Small intestine (tissue), 7 donors: ENCODE data around the gene ITGB6. TPM values are rescaled to one million over a fixed set of nuclear protein-coding genes. Genes with fewer than 3 reads are reported as not detected.

Experiments used
- DNase-seq, 2 donors: peaks; one replicate each; pipeline versions ENCODE4 v3.0.0 to v3.0.0-alpha.2; 2013
- FAIRE-seq: peaks from 2 replicates; lab custom pipeline; 2012; peaks lifted over from hg19 to GRCh38; lab: Jason Lieb, UNC
- H3K27ac ChIP-seq, 3 donors: one replicate each; pipeline ENCODE4 v1.5.1; 2013; ENCODE audit warnings: low read length in 2 of 3, mild to moderate bottlenecking in 2 of 3, control low read depth in 1 of 3, inconsistent platforms in 1 of 3, low read depth in 1 of 3, moderate library complexity in 1 of 3
- H3K27me3 ChIP-seq, 3 donors: one replicate each; pipeline ENCODE4 v1.6.1; 2013; ENCODE audit warnings: low read length in 3 of 3, inconsistent platforms in 1 of 3; ENCODE audit not compliant: control insufficient read depth in 3 of 3, insufficient read depth in 3 of 3
- H3K36me3 ChIP-seq, 3 donors: one replicate each; pipeline ENCODE4 v1.6.1; 2013; ENCODE audit warnings: low read length in 3 of 3, inconsistent platforms in 1 of 3, low read depth in 1 of 3, mild to moderate bottlenecking in 1 of 3, moderate library complexity in 1 of 3; ENCODE audit not compliant: control insufficient read depth in 3 of 3, insufficient read depth in 2 of 3
- H3K4me1 ChIP-seq, 3 donors: one replicate each; pipeline ENCODE4 v1.6.1; 2013; ENCODE audit warnings: low read length in 2 of 3, inconsistent platforms in 1 of 3, low read depth in 1 of 3, mild to moderate bottlenecking in 1 of 3, moderate library complexity in 1 of 3; ENCODE audit not compliant: control insufficient read depth in 3 of 3, insufficient read depth in 2 of 3
- H3K4me3 ChIP-seq, 3 donors: one replicate each; pipeline ENCODE4 v1.5.1; 2013; ENCODE audit warnings: low read length in 3 of 3, control low read depth in 1 of 3, inconsistent platforms in 1 of 3, low read depth in 1 of 3, mild to moderate bottlenecking in 1 of 3, moderate library complexity in 1 of 3
- H3K9me3 ChIP-seq, 2 donors: one replicate each; pipeline ENCODE4 v1.6.1; 2013; ENCODE audit warnings: low read depth in 1 of 2, low read length in 1 of 2; ENCODE audit not compliant: control insufficient read depth in 2 of 2, insufficient read depth in 1 of 2
- WGBS, 3 donors: extraction: QIAGEN DNeasy Blood & Tissue Kit; methylation state at CpG; one replicate each; pipeline ENCODE4 v1.1.7; 2013; 5-methylcytosine and 5-hydroxymethylcytosine counted together
- polyA plus RNA-seq, 4 donors: library from polyadenylated mRNA; stranded (reverse) in 3 of 4; unstranded in 1 of 4; fragments of 200-250 nt in 3 of 4; fragments of 120-200 nt in 1 of 4; gene quantifications; one replicate each; pipeline versions ENCODE4 v1.2.1 to v1.2.3, GENCODE V29; 2013
- donor health status: healthy with polysubstance abuse.
- donor health status: control.
- donor health status: control.
- donor health status: Bipolar disorder and iron deficiency.
- donor health status: healthy.

Gene ITGB6
- polyA plus RNA-seq, 4 donors = 3.0 to 14.2 (median 4.8) TPM

DNA sequence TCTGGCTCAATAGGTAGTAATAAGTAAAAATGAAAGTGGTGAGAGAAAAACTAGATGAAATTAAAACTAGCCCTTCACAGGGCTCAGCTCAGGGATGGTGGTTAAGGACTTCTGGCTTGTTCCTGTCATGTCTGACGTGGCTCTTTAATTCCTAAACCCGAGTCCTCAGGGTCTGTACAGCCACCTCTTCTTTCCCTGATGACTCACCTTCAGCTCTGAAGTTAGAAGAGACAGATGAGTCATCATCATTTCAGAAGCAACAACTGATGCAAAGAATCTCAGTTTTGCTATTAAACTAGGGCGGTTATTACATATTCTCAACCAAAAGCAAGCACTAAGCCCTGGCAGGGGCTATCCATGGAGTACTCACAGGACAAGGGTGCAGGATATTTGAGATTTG, 24.0 kb upstream of the ITGB6 start:
- WGBS, 3 donors = 42 to 51% (median 43%) methylated on average over 3 of the region's 3 CpGs
- Histone ChIP-seq H3K4me1 (peaks cover 13 to 46% (median 43%) of the 10 kb centered on the region in 3 donors), H3K27me3 (no peaks in the 10 kb centered on the region), H3K36me3 (no peaks in the 10 kb centered on the region), H3K9me3 (no peaks in the 10 kb centered on the region), H3K4me3 (no peak overlapping the region), H3K27ac (peak overlapping the region in 1 of 3 donors; percentile 22)
- no peak for FAIRE-seq
- peak in 1 of 2 donors; percentile 71 for DNase-seq

DNA sequence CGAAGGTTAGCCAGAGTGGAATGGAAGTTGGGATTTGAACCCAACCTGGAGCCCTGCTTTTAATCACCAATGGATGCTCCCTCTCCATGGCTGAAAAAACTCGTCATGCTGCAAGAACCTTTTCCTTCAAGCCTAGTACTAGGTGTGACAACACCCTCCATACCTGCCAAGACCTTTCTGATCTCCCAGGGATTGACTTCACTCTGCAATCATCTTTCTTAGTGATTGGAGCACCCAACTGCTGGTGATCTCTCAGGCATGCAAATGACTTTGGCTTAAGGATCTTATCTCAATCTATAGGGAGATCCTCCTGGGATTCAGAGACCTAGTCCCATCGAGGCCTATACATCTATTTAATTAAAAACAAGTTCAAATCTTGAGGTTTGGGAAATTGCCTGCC, 23.5 kb upstream of the ITGB6 start:
- Histone ChIP-seq H3K36me3 (no peaks in the 10 kb centered on the region), H3K9me3 (no peaks in the 10 kb centered on the region), H3K4me3 (no peak overlapping the region), H3K4me1 (peaks cover 13 to 46% (median 42%) of the 10 kb centered on the region in 3 donors), H3K27ac (peak overlapping the region in 1 of 3 donors; percentile 15), H3K27me3 (no peaks in the 10 kb centered on the region)
- DNase-seq = no peak
- no peak for FAIRE-seq
- WGBS, 3 donors = 44 to 71% (median 70%) methylated on average over 3 of the region's 3 CpGs

DNA sequence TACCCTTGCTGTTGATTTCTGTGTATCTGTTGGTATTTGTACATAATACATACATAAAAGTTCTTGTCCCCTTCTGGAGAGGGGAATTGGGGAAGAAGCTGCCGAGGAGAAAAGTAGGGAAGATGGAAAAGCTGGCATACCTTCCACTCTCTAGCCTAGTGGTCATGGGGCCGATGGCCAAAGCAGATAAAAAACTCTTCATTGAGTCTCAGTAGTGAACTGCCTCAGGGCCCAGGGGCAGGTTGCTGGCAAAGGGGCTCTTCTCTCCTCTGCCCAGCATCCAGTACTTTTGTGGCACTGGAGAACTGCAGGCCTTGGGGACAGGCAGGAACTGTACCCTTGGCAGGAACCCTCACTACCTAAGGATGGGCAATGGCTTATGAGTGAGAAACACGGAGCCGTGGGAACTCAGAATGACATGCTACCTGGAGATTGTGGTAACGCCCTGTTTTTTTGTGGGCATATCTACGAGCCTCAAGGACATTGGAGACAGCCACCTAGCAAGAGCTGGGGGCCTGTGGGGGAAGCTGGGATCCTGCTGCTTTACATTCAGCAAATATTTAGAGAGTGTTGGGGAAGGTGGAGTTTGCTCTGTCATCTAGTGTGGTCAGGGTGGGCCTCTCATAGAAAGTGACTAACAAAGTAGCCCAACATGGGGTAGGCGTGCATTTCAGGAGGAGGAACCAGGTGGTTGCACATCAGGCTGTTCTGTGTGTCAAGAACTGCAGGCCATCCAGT, 22.6 kb upstream of the ITGB6 start:
- DNase-seq (peak in 1 of 2 donors; percentile 52), FAIRE-seq (no peak)
- WGBS, 3 donors = 56 to 71% (median 60%) methylated on average over 7 of the region's 7 CpGs
- H3K27ac ChIP-seq = peak overlapping the region in 2 of 3 donors; percentile 74 to 75
- no peaks in the 10 kb centered on the region for H3K36me3 ChIP-seq
- no peaks in the 10 kb centered on the region for H3K27me3 ChIP-seq
- no peak overlapping the region for H3K4me3 ChIP-seq
- H3K9me3 ChIP-seq = no peaks in the 10 kb centered on the region
- H3K4me1 ChIP-seq = peaks cover 8 to 42% (median 34%) of the 10 kb centered on the region in 3 donors

DNA sequence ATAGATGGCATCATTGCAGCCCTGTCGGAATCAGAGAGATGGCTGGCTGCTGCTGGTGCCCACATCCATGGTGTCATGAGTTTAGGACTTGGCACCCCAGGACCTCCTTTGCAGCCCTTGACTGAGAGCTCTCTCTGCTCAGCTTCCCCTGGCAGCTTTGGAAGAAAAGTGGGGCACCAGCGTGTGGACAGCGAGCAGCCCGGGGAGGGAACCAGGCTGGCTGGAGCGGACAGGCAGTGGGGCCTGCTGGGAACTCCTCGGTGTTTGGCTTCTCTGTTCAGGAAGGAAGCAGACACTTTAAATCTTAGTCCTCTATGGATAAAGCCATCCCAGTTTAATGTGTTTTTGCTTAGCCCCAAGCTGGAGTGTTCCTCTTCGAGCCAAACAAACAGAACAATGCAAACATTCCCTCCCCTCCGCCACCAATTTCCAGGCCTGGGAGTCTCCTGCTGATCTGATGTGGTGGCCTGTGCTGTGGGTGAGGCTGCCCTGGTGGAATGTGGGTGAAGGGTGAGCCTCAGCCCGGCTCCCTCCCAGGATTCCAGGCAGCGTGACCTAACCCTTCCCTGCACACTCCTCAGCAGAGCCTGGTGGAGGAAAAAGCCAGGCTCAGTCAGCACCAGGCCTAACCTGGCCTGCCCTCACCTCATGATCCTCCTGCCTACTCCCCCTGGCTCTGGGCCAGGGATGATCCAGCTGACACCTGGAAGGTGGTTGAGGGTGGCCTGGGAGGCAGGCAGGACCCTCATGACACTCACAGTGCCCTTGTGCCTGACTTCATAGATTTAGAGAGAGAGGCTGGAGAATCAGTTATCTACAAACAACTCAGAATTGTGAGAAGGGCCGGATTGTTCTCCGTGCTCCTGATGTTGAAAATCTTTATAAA, 21.6 kb upstream of the ITGB6 start:
- H3K27me3 ChIP-seq = no peaks in the 10 kb centered on the region
- FAIRE-seq = no peak
- H3K4me1 ChIP-seq = peaks cover 7 to 37% (median 27%) of the 10 kb centered on the region in 3 donors
- peak; percentile 90 to 93 for DNase-seq
- H3K9me3 ChIP-seq = no peaks in the 10 kb centered on the region
- 40 to 54% (median 54%) methylated on average over 12 of the region's 12 CpGs for WGBS, 3 donors
- no peaks in the 10 kb centered on the region for H3K36me3 ChIP-seq
- peak overlapping the region; percentile 74 to 79 (median 75) for H3K27ac ChIP-seq
- no peak overlapping the region for H3K4me3 ChIP-seq

DNA sequence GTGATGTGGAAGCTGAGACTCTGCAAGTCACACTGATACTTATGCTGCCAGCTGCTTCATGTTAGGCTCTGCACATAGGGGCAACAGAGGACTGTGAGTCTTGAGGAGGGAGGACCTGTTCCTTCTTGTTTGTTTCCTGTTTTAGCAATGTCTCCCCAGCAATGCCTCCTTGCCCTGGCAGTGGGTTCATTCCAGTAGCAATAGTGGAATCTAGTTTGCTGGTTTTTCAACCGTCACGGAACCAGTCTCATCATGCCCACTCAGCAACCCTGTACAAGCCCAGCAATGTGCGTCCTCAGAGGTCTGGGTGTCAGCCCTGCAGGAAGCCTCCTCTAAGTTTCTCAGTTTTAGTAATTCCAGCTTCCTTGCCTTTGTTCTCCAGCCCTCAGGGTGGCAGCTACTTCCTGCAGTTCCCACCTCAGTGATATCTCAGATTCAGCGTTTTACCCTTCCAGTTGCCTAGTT, 20.5 kb upstream of the ITGB6 start:
- H3K9me3 ChIP-seq = no peaks in the 10 kb centered on the region
- WGBS, 3 donors = 59 to 75% (median 62%) methylated on average over 4 of the region's 4 CpGs
- no peak for DNase-seq
- H3K36me3 ChIP-seq = no peaks in the 10 kb centered on the region
- H3K27ac ChIP-seq = peak overlapping the region in 1 of 3 donors; percentile 11
- H3K27me3 ChIP-seq = no peaks in the 10 kb centered on the region
- H3K4me3 ChIP-seq = no peak overlapping the region
- no peak for FAIRE-seq
- H3K4me1 ChIP-seq = peaks cover 6 to 30% (median 26%) of the 10 kb centered on the region in 3 donors

DNA sequence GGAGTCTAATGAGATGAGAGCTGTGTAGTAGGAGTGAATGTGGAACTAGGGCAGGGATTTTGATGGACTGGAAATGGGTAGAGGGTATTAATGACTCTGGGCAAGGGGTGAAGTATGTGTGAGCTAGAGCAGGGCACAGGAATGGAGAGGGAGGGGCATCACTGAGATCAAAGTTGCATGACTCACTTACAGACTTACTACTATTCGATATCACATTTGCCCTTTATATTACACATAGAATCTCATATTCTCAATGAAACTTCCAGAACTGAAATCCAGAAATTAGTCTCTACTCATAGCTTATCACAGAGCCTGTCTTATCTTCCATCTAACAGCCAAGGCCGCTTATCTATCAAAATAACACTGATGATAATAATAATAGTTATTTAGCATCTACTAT, 20.0 kb upstream of the ITGB6 start:
- FAIRE-seq (no peak), DNase-seq (peak in 1 of 2 donors; percentile 37)
- WGBS, 3 donors = 27 to 70% (median 30%) methylated on average over 2 of the region's 2 CpGs
- Histone ChIP-seq H3K27me3 (no peaks in the 10 kb centered on the region), H3K27ac (no peak overlapping the region), H3K9me3 (no peaks in the 10 kb centered on the region), H3K4me3 (no peak overlapping the region), H3K36me3 (no peaks in the 10 kb centered on the region), H3K4me1 (peaks cover 6 to 30% (median 26%) of the 10 kb centered on the region in 3 donors)

DNA sequence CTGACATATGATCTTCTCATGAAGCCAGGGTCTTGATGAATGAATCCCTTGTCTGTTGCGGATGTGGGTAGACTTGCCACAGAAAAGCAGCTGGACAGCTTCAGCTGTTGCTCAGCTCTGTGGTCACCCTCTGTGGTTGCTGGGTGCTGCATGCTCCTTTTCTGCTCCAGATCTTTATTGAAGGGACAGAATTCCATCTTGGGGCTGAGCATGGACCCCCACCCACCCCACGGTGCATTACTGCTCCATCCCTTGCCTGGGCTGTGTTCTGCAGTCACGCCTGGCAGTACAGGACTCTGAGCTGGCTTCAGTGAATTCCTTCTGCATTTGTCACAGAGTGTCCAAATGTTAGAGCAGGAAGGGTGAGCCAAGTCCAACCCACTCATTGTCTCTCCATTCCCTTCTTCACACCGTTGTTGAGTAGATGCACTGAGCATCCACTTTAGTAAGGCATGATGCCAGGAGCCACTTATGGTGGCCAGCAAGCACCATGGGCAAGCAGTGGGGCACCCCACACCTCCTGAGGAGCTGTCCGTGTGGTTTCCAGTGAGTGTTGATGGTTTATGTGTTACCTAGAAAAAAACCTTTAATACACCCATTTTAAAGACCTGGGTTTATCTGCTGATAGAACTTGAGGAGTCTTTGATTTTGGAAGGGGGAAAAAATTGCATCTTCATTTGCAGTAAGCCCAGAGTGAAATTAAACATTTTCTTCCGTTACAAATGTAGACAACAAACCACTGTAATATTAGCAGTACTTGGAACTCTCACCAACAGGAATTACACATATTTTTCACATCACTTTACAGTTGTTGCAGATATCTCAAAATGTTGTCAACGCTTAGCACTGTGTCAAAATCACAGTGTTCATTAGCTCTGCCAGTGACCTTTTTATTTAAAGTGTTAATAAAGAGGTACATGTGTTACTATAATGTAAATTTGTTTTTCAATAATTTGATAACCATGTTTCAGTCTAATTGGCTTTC, 14.7 kb upstream of the ITGB6 start:
- Histone ChIP-seq H3K27ac (no peak overlapping the region), H3K27me3 (no peaks in the 10 kb centered on the region), H3K4me1 (peaks cover 0 to under 1% (median 0%) of the 10 kb centered on the region in 3 donors), H3K36me3 (no peaks in the 10 kb centered on the region), H3K9me3 (no peaks in the 10 kb centered on the region), H3K4me3 (no peak overlapping the region)
- FAIRE-seq = no peak
- DNase-seq = peak in 1 of 2 donors; percentile 41
- 57 to 61% (median 57%) methylated on average over 7 of the region's 7 CpGs for WGBS, 3 donors
